HG03521 (cell line): ENCODE measurements around the gene TMEM131.

Experiments used
- ATAC-seq: cut with Tn5 transposase; IDR thresholded peaks from one replicate; pipeline ENCODE4 v1.9.1; 2021; ENCODE audit warnings: mild to moderate bottlenecking, moderate library complexity; ENCODE audit not compliant: unreplicated experiment

Gene TMEM131

DNA sequence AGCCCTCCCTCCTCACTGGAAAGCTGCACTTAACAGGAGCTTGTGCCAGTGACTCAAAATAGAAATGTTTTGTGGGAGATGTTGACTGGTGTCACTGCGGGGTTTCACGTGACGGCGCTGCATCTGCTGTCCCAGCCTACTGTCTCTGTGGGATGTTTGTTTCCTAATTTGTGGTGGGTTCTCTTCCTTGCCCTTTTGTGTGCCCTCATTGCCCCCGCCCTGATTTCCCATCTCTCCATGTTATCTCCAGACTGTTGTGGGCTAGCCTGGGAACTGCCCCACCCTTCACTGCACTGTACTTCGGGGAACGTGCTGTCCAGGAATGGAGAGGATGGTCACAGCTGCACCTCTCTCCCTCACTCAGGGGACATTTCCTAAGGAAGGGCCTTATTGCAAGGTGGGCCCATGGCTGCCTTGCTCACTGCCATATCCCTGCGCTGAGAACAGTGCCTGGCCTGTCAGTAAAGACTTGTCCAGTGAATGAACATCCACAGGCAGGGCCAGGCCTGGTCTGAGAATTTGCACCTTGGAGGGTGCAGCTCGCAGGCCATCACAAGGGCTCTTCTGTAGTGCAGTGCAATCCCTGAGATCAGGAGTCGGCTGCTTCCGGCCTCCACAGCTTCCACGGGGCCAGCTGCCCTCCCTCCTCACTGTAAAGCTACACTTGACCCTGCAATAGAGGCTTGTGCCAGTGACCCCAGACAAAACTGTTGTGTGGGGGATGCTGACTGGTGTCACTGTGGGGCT lies 264.3 kb downstream of the TMEM131 start:
- no peak for ATAC-seq

DNA sequence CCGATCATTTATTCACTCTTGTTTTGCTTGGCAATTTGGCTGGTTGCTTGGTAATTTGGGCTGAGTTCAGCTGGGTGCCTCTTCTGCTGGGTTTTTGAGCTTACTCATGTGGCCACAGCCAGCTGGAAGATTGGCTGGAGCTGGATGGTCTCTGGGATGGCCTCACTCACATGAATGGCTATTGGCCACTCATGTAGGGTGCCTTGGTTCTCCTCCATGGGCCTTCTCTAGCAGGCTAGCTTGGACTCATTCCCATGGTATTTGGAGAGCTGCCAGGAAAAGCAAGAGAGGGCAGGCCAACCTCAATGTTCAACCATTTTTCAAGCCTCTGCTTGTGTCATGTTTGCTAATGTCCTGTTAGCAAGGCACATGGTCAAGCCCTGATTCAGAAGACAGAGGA lies 265.5 kb downstream of the TMEM131 start:
- no peak for ATAC-seq

GRCh38 chr2:97728091-97728731 lies 267.5 kb downstream of the TMEM131 start:
- ATAC-seq = no peak

DNA sequence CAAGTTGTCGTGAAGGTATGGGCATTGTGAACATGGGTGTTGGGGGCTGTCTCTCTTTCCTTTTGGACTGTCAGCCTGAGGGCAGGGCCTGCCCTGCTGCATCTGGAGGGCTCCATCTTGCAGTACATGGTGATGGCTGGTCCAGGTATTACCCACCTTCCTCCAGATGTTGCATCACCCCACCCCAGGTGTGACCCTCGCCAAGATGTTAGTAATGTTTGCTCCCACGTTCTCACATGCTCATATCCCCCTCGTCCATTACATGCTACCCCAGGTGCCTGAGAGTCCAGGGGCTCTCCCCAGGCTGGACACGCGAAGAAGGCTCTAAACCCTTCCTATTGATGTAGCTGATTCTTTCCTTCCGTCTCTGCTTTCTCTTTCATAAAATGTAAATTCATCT lies 268.5 kb downstream of the TMEM131 start:
- ATAC-seq = no peak

DNA sequence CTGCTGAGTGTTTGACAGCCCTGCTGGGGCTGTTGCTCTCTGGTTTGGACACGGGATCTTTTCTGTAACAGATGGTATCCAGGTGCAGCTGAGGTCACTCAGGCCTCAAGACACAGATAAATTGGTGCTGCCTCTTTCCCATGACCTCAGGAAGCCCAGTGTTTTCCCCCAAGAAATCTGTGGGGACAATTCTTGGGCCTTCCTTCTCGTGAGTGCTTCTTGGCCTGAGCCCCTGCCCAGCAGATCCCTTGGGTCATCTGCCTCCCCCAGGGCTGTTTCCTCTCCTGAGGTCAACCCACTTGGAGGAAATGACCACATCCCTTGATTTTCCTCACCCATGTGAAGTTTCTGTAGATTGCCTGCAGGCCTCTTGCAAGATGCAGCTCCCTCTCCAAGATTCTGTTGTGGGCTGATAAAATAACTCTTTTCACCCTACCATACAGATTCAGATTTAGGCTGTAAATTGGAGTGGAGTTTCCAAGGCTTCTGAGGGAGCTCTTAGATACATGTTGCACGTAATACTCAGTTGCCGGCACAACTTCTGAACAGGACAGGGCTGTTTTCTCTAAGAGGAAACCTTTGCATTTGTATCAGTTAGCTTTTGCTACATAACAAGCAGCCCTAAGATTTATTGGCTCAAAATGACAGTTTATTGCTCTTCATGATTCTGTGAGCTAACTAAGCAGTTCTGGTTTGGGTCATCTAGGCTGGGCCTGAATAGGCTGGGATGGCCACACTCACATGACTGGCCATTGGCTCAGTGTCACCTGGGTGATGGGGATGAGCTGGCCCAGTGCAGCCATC lies 269.3 kb downstream of the TMEM131 start:
- ATAC-seq = no peak

GRCh38 chr2:97724946-97725688 lies 270.6 kb downstream of the TMEM131 start:
- no peak for ATAC-seq

GRCh38 chr2:97724501-97724900 lies 271.2 kb downstream of the TMEM131 start:
- ATAC-seq = no peak

GRCh38 chr2:97724073-97724410 lies 271.7 kb downstream of the TMEM131 start:
- ATAC-seq = no peak

DNA sequence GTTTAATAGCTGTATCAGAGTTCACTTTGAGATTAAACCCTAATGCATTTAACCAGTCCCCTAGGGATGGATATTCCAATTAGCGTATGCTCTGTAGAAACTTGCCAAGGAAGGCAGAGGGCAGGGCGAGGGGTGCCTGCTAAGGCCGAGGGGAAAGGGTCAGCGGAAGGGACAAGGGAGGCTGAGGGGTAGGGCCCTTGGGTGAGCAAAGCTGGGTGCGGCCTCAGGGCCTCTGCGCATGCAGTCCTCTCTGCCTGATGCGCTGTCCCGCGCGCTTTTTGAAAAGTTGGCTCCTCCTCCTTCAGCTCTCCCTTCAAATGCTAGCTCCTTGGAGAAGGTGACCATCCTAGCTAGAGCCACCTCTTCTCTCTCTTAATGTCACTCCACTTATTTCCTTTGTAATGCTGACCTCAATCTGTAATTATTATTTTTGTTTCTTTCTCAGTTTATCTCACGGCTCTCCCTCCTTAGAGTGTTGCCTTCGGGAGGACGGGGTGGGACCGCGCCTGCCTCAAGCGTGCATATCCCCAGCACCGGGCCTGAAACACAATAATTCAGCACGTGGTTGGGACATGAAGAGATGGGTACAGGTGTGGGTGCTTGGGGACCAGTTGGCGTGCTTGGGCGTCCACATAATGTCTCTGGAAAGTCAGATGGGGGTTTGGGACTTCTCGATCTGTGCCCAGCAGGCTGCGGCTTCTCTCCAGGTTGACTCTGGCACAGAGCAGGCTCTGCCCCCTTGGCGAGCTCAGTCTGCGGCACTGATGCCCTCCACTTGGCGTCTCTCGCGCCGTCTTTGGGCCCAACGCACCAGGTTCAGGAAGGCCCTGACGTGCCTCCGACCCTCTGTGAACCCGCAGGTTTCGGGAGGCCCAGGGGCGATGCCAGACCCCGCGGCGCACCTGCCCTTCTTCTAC lies 272.3 kb downstream of the TMEM131 start:
- ATAC-seq = no peak

- no peak for ATAC-seq
Measured at GRCh38 chr2:97722227-97722626, 273.5 kb downstream of the TMEM131 start.

GRCh38 chr2:97720746-97721145 lies 275.0 kb downstream of the TMEM131 start:
- ATAC-seq = no peak

DNA sequence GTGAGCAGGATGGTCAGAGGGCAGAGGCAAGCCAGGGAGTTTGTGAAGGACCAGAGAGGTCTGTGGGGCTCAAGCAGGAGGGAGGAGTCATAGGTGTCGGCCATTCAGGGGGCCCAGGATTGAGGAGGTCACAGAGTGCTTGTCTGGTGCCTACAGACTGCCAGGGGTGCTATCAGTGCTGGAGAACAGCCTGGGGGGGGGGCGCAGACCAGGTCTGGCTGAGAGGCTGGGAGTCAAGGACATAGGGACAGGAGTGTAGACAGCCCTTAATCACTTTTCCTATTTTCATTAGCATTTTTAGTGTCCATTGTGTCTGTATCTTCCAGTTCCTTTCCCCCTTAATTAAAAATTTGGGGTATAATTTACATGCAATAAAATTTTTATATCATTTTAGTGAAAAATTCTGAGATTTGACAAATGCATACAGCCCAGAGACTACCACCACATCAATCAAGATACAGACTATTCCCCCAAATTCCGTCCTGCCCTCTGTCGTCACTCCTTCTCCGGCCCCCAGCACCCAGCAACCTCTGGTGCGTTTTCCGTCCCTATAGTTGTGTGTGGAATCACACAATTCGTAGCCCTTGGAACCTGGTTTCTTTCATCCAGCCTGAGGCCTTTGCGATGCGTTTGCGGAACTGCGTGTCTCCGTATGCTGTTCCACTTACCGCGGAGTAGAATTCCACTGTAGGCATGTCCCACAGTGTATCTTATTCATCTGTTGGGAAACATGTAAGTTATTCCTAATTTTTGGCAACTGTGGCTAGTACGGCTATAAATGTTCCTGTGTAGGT lies 276.2 kb downstream of the TMEM131 start:
- ATAC-seq = no peak

- ATAC-seq = no peak
Measured at GRCh38 chr2:97718942-97719341, 276.8 kb downstream of the TMEM131 start.

DNA sequence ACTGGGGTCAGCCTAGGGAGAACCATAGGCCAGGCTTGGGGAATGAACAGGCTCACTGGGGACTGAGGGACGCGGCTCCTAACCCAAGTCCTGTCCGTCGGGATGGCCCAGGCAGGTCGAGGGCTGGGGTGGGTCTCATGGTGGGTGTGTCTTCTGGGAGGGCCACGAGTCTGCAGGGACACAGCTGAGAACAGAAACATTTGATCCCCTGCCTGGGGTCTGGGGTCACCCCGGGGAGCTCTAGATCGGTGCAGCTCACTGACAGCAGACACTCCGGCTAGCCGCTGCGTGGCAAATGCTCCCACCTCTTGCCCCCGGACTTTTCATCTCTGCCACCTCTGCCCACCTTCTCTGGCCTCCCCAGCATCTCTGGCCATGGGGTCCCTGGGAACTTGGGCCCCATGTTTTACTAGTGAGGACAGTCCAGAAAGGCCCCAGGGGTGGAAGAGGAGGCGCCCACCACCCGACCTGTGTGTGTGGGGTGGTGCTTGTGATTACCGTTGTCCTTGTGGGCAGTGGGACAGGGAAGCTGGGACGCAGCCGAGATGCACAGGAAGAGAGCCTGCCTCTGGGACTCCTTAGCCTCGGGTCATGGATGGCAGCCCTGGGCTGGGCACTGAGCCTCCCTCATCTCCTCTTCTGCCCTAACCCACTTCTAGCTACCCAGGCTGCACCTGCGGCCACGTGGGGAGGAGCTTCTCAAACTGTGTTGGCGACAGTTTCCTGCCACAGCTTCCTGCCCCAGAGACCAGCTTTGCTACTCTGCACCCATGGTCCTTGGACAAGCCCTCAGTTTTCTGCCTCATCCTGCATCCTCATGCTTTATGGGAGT lies 277.5 kb downstream of the TMEM131 start:
- peak; percentile 62 for ATAC-seq

GRCh38 chr2:97717613-97717995 lies 278.1 kb downstream of the TMEM131 start:
- no peak for ATAC-seq

- no peak for ATAC-seq
Measured at GRCh38 chr2:97716695-97717612, 278.8 kb downstream of the TMEM131 start.

DNA sequence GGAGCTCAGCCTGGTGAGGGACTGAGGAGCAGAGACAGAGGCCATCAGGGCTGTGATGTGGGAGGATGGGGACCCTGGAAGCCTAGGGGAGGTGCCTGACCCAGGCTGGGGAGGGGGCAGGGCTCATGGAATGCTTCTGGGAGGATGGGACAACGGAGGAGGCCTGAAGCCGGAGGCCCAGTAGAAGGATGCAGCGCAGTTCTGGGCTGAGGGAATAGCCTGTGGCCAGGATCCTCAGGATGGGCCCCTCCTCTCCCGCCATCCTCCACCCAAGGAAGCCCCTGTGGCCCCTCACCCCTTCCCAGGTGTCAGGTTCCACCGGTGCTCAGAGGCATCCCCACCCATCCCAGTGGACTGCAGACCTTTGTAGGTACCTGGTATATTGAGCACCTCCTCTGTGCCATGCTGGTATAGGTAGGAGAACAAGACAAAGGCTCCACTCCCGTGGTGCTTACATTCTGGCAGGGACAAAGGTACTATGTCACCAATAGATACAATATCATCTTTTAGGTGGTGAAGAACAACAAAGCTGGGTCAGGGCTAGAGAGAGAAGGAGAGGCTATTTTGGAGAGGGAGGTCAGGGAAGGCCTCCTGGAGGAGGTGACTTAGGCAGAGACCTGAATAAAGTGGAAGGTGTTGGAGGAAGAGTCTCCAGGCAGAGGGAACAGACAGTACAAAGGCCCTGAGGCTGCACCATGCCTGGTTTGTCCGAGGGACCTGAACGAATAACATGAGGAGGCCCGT lies 279.6 kb downstream of the TMEM131 start:
- ATAC-seq = no peak
